ENCODE results near the gene TEX53.
A peak's percentile ranks its signal among the peaks of the same experiment; 100 is the strongest.

The TEX53 gene

GRCh38 chr9:114666851-114667250, 9.2 kb upstream of the TEX53 start:
- CTCF ChIA-PET: interaction anchor here (1.4 to 8.0 kb wide), 5 partner anchors 8 to 348 kb away, joined by 4 to 70 read pairs (median 8); no protein-coding TSS in a partner anchor
- no peak for DNase-seq (ENCODE audit: extremely low spot score)
- TF ChIP-seq CTCF (IDR thresholded peaks at IDR 0.05; ENCODE audit: control extremely low read depth, extremely low read depth, low read depth, missing control alignments): no peak
- POLR2A ChIA-PET: no interaction called here

GRCh38 chr9:114666401-114666800, 8.8 kb upstream of the TEX53 start:
- ChIA-PET CTCF (interaction anchor here (1.4 to 8.0 kb wide), 5 partner anchors 8 to 348 kb away, joined by 4 to 70 read pairs (median 8); no protein-coding TSS in a partner anchor), POLR2A (no interaction called here)
- DNase-seq (ENCODE audit: extremely low spot score): no peak
- no peak for TF ChIP-seq CTCF (IDR thresholded peaks at IDR 0.05; ENCODE audit: control extremely low read depth, extremely low read depth, low read depth, missing control alignments)

GRCh38 chr9:114664181-114664580, 6.6 kb upstream of the TEX53 start:
- no peak for DNase-seq (ENCODE audit: extremely low spot score)

GRCh38 chr9:114662081-114662989, 4.7 kb upstream of the TEX53 start:
- peak; percentile 79 for DNase-seq (ENCODE audit: extremely low spot score)
- peak; percentile 78 for TF ChIP-seq CTCF (IDR thresholded peaks at IDR 0.05; ENCODE audit: control extremely low read depth, extremely low read depth, low read depth, missing control alignments)
- CTCF ChIA-PET: interaction anchor here (0.6 to 8.0 kb wide), 30 partner anchors 8 to 360 kb away, joined by 3 to 70 read pairs (median 4); no protein-coding TSS in a partner anchor
- POLR2A ChIA-PET: no interaction called here

More at GRCh38 chr9:114664181-114664580, 6.6 kb upstream of the TEX53 start:
- CTCF ChIA-PET: interaction anchor here (1.1 to 8.0 kb wide), 7 partner anchors 9 to 298 kb away, joined by 3 to 70 read pairs (median 4); no protein-coding TSS in a partner anchor
- TF ChIP-seq CTCF (IDR thresholded peaks at IDR 0.05; ENCODE audit: control extremely low read depth, extremely low read depth, low read depth, missing control alignments): no peak
- POLR2A ChIA-PET: no interaction called here

GRCh38 chr9:114656301-114656700, 1.3 kb downstream of the TEX53 start:
- POLR2A ChIA-PET: no interaction called here
- CTCF ChIA-PET: interaction anchor here (1.2 to 6.5 kb wide), 7 partner anchors 11 to 250 kb away, joined by 4 to 173 read pairs (median 5); no protein-coding TSS in a partner anchor
- TF ChIP-seq CTCF (IDR thresholded peaks at IDR 0.05; ENCODE audit: control extremely low read depth, extremely low read depth, low read depth, missing control alignments): no peak
- DNase-seq (ENCODE audit: extremely low spot score): no peak

- POLR2A ChIA-PET: no interaction called here
- DNase-seq (ENCODE audit: extremely low spot score): no peak
- CTCF ChIA-PET: interaction anchor here (1.2 to 6.5 kb wide), 7 partner anchors 10 to 249 kb away, joined by 4 to 173 read pairs (median 5); no protein-coding TSS in a partner anchor
- TF ChIP-seq CTCF (IDR thresholded peaks at IDR 0.05; ENCODE audit: control extremely low read depth, extremely low read depth, low read depth, missing control alignments): no peak
Observed at GRCh38 chr9:114655689-114656088, 1.9 kb downstream of the TEX53 start.

All from GM10248 (cell line).